Neural crest cell (in vitro differentiated cells): ENCODE results near the gene SNX9. TPM values are rescaled to one million over a fixed set of nuclear protein-coding genes. Genes with fewer than 3 reads are reported as not detected.

Experiments
- DNase-seq: peaks from one replicate; pipeline ENCODE4 v3.0.0; 2021; ENCODE audit warnings: low read depth, mixed read lengths, low spot score
- H3K27ac Mint-ChIP-seq: one replicate; pipeline ENCODE4 v1.8.0; 2021; ENCODE audit warnings: mild to moderate bottlenecking, mixed read lengths; ENCODE audit not compliant: unreplicated experiment
- H3K27me3 Mint-ChIP-seq: 2 replicates; pipeline ENCODE4 v1.8.0; 2021; ENCODE audit warnings: low read depth, mild to moderate bottlenecking, mixed read lengths
- H3K36me3 Mint-ChIP-seq: 2 replicates; pipeline ENCODE4 v1.8.0; 2021; ENCODE audit warnings: low read depth, mild to moderate bottlenecking, mixed read lengths
- H3K4me1 Mint-ChIP-seq: 2 replicates; pipeline ENCODE4 v1.8.0; 2021; ENCODE audit warnings: mixed read lengths
- H3K4me3 Mint-ChIP-seq: one replicate; pipeline ENCODE4 v1.8.0; 2021; ENCODE audit warnings: mild to moderate bottlenecking, mixed read lengths
- H3K9me3 Mint-ChIP-seq: 2 replicates; pipeline ENCODE4 v1.8.0; 2021; ENCODE audit warnings: mixed read lengths
- long read RNA-seq: library from polyadenylated mRNA; unstranded; transcript quantifications from one replicate; pipeline ENCODE4 v2.0.0, GENCODE V29; 2020
- total RNA-seq: library from RNA; stranded (reverse); gene quantifications from 2 replicates; pipeline ENCODE4 v1.2.1, GENCODE V29; 2021
- TF ChIP-seq, protein P1 (sequence below): fragments of 200-600 bp; sonication (generic); conservative IDR thresholded peaks from 2 replicates; pipeline ENCODE4 v1.5.0; 2021; ENCODE audit warnings: antibody characterized with exemption, mild to moderate bottlenecking

SNX9 gene
- total RNA-seq: 18.1 and 19.1 TPM in 2 replicates
- long read RNA-seq, full-length matches to known transcripts: 2 of 10 reads
- long read RNA-seq, partial matches to known transcripts: 2 of 10 reads
- long read RNA-seq, other reads (novel, unspliced or antisense): 6 of 10 reads

DNA sequence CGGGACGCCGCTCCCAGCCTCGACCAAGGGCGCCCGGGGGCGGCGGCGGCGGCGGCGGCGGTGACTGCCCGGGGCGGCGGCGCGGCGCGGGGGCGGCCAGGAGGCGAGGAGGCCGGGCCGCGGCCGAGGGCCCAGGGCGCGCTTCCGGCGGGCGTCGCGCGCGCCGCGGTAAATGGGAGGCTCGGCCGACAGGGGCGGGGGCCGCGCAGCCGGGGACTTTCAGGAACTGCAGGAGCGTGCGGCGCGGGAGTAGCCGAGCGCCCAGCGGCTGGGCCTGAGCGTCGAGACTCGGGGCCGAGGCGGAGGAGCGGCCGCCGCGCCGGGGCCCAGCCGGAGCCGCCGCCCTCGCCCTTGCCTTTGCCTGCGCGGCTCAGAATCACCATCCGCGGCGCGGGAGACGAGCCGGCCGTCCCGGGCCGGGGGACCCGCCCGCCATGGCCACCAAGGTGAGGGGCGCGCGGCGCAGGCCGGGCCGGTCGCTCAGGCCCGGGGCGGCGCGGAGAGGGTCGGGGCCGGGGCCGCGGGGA lies at the start of gene SNX9:
SNX9 (plus strand) TSS at position 246 of the 527 bp plus-strand sequence; CDS start at position 435, 189 bp downstream.
- Mint-ChIP-seq H3K27ac (peak within 1 kb of the TSS; percentile 92), H3K4me1 (peaks cover 29% of the 10 kb centered on the region), H3K36me3 (no peaks in the 10 kb centered on the region), H3K27me3 (peaks cover 15% of the 10 kb centered on the region), H3K4me3 (peak within 1 kb of the TSS; percentile 98), H3K9me3 (no peaks in the 10 kb centered on the region)
- peak; percentile 62 for DNase-seq
- TF ChIP-seq, protein P1, sequence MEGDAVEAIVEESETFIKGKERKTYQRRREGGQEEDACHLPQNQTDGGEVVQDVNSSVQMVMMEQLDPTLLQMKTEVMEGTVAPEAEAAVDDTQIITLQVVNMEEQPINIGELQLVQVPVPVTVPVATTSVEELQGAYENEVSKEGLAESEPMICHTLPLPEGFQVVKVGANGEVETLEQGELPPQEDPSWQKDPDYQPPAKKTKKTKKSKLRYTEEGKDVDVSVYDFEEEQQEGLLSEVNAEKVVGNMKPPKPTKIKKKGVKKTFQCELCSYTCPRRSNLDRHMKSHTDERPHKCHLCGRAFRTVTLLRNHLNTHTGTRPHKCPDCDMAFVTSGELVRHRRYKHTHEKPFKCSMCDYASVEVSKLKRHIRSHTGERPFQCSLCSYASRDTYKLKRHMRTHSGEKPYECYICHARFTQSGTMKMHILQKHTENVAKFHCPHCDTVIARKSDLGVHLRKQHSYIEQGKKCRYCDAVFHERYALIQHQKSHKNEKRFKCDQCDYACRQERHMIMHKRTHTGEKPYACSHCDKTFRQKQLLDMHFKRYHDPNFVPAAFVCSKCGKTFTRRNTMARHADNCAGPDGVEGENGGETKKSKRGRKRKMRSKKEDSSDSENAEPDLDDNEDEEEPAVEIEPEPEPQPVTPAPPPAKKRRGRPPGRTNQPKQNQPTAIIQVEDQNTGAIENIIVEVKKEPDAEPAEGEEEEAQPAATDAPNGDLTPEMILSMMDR: no peak

DNA sequence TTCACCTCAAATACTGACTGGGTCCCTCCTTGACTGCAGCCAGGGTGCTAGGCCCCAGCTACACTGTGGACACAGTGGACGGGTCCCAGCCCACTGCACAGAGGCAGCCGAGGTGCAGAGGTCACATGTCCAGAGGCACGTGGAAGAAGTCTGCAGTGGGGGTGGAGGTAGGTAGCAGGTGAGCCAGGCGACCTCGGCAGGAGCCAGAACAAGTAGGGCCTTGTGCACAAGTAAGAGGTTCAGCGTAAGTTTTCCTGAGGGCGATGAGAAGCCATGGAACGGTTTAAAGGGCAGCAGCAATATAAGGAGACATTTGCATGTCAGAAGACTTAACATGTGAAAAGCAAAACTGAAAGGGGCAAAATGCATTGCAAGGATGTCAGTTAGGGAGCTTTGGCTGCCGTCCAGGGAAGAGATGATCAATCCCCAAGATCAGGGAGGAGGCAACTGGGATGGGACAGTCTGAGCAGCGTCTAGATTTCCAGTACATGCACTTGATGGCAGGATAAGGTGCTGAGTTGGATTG lies 49.7 kb upstream of the SNX9 start:
- Mint-ChIP-seq H3K9me3 (peaks cover 3% of the 10 kb centered on the region), H3K4me1 (peaks cover 7% of the 10 kb centered on the region), H3K27ac (peak overlapping the region; percentile 46), H3K36me3 (no peaks in the 10 kb centered on the region), H3K4me3 (no peak overlapping the region), H3K27me3 (peaks cover 8% of the 10 kb centered on the region)
- TF ChIP-seq, protein P1: no peak
- DNase-seq: no peak

DNA sequence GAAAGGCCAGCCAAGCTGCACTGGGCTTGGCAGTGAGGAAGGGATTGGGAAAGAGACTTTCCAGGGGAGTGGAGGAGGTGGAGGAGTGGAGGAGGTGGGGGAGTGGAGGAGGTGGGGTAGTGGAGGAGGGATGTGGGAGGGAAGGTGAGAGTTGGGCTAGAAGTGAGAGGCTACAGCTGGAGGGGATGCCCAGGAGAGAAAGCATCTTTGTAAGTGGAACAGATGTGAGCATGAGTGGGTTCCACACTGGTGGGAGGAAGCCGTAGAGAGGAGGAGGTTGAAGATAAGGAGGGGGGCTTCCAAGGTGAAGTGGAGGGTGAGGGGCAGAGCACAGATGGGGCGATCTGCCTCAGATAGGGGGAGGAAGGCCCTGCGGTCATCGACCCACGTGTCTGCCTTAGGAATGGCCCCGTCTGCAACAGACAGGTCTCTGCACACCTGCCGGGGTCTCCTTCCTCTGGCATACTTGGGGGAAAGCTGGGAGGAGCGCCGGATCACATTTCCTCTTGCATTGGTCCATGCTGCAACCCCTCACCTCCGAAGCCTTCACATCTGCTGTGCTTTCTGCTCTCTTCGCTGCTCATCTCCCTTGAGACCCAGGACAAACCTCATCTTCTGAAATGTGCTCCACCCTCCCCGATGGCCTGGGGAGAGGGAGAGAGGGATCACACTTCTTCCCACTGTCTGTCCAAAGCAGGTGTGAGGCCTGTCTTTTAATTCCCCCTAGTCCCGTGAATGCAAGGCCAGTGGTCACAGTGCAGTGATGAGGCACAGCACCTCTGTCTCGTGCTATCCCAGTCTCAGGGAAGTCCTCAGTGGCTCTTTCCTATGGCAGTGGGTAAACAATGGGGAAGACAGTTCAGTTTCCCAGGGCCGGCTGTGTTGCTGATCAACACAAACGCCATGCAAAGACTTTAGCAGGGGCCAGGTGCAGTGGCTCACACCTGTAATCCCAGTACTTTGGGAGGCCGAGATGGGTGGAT lies 48.6 kb upstream of the SNX9 start:
- Mint-ChIP-seq H3K4me3 (no peak overlapping the region), H3K27me3 (peaks cover 12% of the 10 kb centered on the region), H3K27ac (no peak overlapping the region), H3K36me3 (no peaks in the 10 kb centered on the region), H3K4me1 (peaks cover 5% of the 10 kb centered on the region), H3K9me3 (peaks cover 3% of the 10 kb centered on the region)
- TF ChIP-seq, protein P1: no peak
- no peak for DNase-seq

DNA sequence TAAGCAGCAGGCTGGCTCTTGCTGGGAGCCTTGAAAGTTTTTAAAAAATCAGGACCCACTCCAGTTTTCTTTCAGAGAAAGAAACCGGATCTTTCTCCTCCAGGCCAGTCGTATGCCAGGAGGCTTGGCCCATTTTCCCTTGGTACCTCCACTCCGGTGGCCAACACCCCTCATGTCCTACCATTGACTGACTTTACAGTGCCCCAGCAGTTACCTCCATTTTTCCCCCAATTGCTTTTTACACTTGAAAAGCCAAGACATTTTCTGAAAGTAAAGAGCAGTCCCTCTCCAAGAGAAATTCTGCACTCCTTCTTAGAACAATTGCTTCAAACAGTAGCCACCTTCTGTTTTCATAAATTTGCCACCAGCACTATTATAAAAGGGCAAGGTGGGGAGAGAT lies 47.7 kb upstream of the SNX9 start:
- Mint-ChIP-seq H3K36me3 (no peaks in the 10 kb centered on the region), H3K9me3 (peaks cover 3% of the 10 kb centered on the region), H3K27ac (no peak overlapping the region), H3K4me1 (peaks cover 5% of the 10 kb centered on the region), H3K4me3 (no peak overlapping the region), H3K27me3 (peaks cover 12% of the 10 kb centered on the region)
- no peak for DNase-seq
- TF ChIP-seq, protein P1: no peak

DNA sequence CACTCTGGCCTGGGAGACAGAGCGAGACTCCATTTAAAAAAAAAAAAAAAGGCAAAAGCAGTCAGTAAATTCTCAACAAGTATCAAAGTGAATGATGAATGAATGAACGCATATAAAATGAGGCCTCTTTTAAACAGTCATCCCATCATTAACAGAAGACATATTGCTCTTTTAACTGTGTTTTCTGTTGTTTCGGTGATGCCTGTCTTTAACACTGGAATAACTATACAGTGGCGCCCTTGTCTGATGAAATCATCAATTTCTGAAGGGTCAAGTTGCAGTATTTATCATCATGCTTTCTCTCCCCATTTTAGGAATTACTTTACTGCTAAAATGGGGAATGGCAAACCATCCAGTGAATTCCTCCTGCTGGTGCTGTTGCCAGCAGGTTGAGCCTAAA lies 45.7 kb upstream of the SNX9 start:
- Mint-ChIP-seq H3K27ac (no peak overlapping the region), H3K27me3 (peaks cover 12% of the 10 kb centered on the region), H3K4me1 (peaks cover 5% of the 10 kb centered on the region), H3K36me3 (no peaks in the 10 kb centered on the region), H3K4me3 (no peak overlapping the region), H3K9me3 (peaks cover 3% of the 10 kb centered on the region)
- TF ChIP-seq, protein P1: no peak
- DNase-seq: no peak
